MM.1S (cell line): Measurements from ENCODE around the gene SLC38A3.
"Not testable (repeated sequence)": the region's sequence is repeated elsewhere in the genome, so short reads cannot be mapped to it uniquely, and the experiment has no call there.

Experiments
- DNase-seq: peaks from one replicate; pipeline ENCODE4 v3.0.0-alpha.2; 2015
- H2AFZ ChIP-seq: fragments of 300-600 bp; sonication (generic); 2 replicates; pipeline ENCODE4 v1.6.0; 2016; ENCODE audit warnings: antibody characterized with exemption, low read length
- H3F3A ChIP-seq: fragments of 300-600 bp; sonication (generic); 2 replicates; pipeline ENCODE4 v1.6.1; 2016; ENCODE audit warnings: mild to moderate bottlenecking, antibody characterized with exemption, low read length, moderate library complexity, mixed read lengths; ENCODE audit not compliant: insufficient read depth
- H3K27ac ChIP-seq: fragments of 300-600 bp; sonication (generic); 2 replicates; pipeline ENCODE4 v1.5.1; 2016; ENCODE audit warnings: mild to moderate bottlenecking, low read length
- H3K27me3 ChIP-seq: fragments of 300-600 bp; sonication (generic); replicated peaks from 2 replicates; pipeline ENCODE4 v1.6.0; 2016; ENCODE audit warnings: low read length; ENCODE audit not compliant: insufficient read depth
- H3K36me3 ChIP-seq: fragments of 300-600 bp; sonication (generic); replicated peaks from 2 replicates; pipeline ENCODE4 v1.6.1; 2016; ENCODE audit warnings: mild to moderate bottlenecking, low read length, mixed read lengths; ENCODE audit not compliant: insufficient read depth
- H3K4me1 ChIP-seq: fragments of 300-600 bp; sonication (generic); 2 replicates; pipeline ENCODE4 v1.6.1; 2016; ENCODE audit warnings: low read length, mixed read lengths
- H3K4me2 ChIP-seq: fragments of 300-600 bp; sonication (generic); 2 replicates; pipeline ENCODE4 v1.6.0; 2016; ENCODE audit warnings: low read depth, low read length
- H3K4me3 ChIP-seq: fragments of 300-600 bp; sonication (generic); 2 replicates; pipeline ENCODE4 v1.5.1; 2016; ENCODE audit warnings: low read length, mixed read lengths
- H3K79me2 ChIP-seq: fragments of 300-600 bp; sonication (generic); 2 replicates; pipeline ENCODE4 v1.6.1; 2016; ENCODE audit warnings: mixed run types, low read length, mixed read lengths
- H3K9ac ChIP-seq: fragments of 300-600 bp; sonication (generic); 2 replicates; pipeline ENCODE4 v1.6.1; 2016; ENCODE audit warnings: low read length, mixed read lengths
- H3K9me2 ChIP-seq: fragments of 300-600 bp; sonication (generic); replicated peaks from 2 replicates; pipeline ENCODE4 v1.6.1; 2016; ENCODE audit warnings: mild to moderate bottlenecking, low read length, mixed read lengths; ENCODE audit not compliant: insufficient read depth
- H3K9me3 ChIP-seq: fragments of 300-600 bp; sonication (generic); replicated peaks from 2 replicates; pipeline ENCODE4 v1.6.1; 2016; ENCODE audit warnings: mild to moderate bottlenecking, low read length, mixed read lengths; ENCODE audit not compliant: insufficient read depth
- H4K20me1 ChIP-seq: fragments of 300-600 bp; sonication (generic); 2 replicates; pipeline ENCODE4 v1.6.1; 2016; ENCODE audit warnings: mild to moderate bottlenecking, low read length, moderate library complexity, mixed read lengths; ENCODE audit not compliant: insufficient read depth
- EZH2 ChIP-seq: fragments of 300-600 bp; sonication (generic); optimal IDR thresholded peaks from 2 replicates; pipeline ENCODE3; 2017; ENCODE audit warnings: low read depth, mild to moderate bottlenecking, antibody characterized with exemption, low read length, mixed read lengths
- EZH2phosphoT487 ChIP-seq: fragments of 300-600 bp; sonication (generic); IDR thresholded peaks from 2 replicates; pipeline ENCODE4 v1.6.1; 2018; ENCODE audit warnings: antibody characterized with exemption, low read length
- TF ChIP-seq, protein P1 (sequence below): fragments of 300-600 bp; sonication (generic); IDR thresholded peaks from 2 replicates; pipeline ENCODE4 v1.5.1; 2016; ENCODE audit warnings: antibody characterized with exemption, low read length, mixed read lengths

Gene SLC38A3

DNA sequence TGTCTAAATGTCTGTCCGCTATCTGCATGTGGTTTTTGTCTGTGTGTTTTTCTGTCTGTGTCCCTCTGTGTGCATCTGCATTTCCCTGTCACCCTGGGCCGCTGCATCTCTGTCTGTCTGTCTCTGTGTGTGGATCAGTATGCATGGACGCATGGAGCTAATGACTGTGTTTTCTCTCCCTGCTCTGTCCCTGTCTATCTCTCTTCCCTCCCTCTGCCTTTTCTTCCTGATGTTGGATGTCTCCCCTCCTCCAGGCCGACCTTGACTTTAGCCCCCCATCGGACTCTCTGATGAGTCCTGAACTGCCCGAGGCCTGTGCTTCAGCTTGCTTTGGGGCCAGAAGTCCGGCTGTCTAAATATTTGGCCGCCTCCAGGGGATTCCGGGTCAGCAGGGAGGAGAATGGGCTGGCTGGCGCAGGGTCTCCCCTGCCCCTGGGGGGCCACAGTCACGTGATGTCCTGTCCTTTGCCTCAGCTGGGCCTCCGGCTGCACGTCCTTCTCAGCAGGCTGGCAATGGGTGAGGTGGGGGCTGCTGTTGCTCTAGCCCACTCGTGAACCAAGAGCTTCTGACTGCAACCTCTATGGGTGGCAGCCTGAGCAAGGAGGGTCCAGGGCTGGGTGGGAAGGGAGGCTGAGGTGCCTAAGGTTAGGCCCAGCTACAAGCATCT is 3.7 kb downstream of the SLC38A3 start:
- Histone ChIP-seq H3K4me2 (no peak overlapping the region), H3F3A (no peaks in the 10 kb centered on the region), H3K9ac (no peak overlapping the region), H4K20me1 (no peaks in the 10 kb centered on the region; the same call in 1 of the 2 replicates), H2AFZ (no peak overlapping the region), H3K4me1 (no peaks in the 10 kb centered on the region), H3K9me3 (no peaks in the 10 kb centered on the region), H3K27ac (no peak overlapping the region), H3K9me2 (no peaks in the 10 kb centered on the region), H3K4me3 (no peak overlapping the region), H3K79me2 (no peaks in the 10 kb centered on the region), H3K36me3 (no peaks in the 10 kb centered on the region), H3K27me3 (peaks cover 73% of the 10 kb centered on the region)
- TF ChIP-seq, protein P1, sequence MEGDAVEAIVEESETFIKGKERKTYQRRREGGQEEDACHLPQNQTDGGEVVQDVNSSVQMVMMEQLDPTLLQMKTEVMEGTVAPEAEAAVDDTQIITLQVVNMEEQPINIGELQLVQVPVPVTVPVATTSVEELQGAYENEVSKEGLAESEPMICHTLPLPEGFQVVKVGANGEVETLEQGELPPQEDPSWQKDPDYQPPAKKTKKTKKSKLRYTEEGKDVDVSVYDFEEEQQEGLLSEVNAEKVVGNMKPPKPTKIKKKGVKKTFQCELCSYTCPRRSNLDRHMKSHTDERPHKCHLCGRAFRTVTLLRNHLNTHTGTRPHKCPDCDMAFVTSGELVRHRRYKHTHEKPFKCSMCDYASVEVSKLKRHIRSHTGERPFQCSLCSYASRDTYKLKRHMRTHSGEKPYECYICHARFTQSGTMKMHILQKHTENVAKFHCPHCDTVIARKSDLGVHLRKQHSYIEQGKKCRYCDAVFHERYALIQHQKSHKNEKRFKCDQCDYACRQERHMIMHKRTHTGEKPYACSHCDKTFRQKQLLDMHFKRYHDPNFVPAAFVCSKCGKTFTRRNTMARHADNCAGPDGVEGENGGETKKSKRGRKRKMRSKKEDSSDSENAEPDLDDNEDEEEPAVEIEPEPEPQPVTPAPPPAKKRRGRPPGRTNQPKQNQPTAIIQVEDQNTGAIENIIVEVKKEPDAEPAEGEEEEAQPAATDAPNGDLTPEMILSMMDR, result no peak
- TF ChIP-seq EZH2phosphoT487, result no peak
- TF ChIP-seq EZH2, result no peak
- no peak for DNase-seq

DNA sequence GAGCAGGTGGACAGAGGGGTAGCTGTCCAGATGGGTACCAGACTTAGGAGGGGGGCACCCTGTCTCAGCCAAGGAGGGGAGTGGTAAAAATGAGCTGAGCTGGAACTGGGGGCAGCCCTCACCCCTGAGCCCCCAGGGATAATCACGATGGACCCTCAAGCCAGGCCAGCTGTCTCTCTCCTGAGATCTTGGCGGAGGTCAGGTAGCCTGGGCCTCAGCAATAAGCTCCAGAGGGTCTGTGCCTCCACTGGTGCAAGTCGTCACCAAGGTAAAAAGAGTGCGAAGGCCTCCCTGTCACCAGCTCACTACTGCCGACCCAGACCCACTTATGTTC is 5.1 kb downstream of the SLC38A3 start:
- H4K20me1 ChIP-seq, result no peaks in the 10 kb centered on the region; the same call in 1 of the 2 replicates
- H3K27ac ChIP-seq, result no peak overlapping the region
- H3K36me3 ChIP-seq, result no peaks in the 10 kb centered on the region
- no peaks in the 10 kb centered on the region for H3K9me2 ChIP-seq
- no peak overlapping the region for H3K9ac ChIP-seq
- H2AFZ ChIP-seq, result no peak overlapping the region
- peaks cover 74% of the 10 kb centered on the region for H3K27me3 ChIP-seq
- no peaks in the 10 kb centered on the region for H3K4me1 ChIP-seq
- DNase-seq, result no peak
- no peaks in the 10 kb centered on the region for H3K9me3 ChIP-seq
- no peak overlapping the region for H3K4me3 ChIP-seq
- H3K79me2 ChIP-seq, result no peaks in the 10 kb centered on the region
- TF ChIP-seq EZH2phosphoT487 (no peak), EZH2 (no peak)
- TF ChIP-seq, protein P1, result no peak
- H3F3A ChIP-seq, result no peaks in the 10 kb centered on the region
- H3K4me2 ChIP-seq, result no peak overlapping the region

DNA sequence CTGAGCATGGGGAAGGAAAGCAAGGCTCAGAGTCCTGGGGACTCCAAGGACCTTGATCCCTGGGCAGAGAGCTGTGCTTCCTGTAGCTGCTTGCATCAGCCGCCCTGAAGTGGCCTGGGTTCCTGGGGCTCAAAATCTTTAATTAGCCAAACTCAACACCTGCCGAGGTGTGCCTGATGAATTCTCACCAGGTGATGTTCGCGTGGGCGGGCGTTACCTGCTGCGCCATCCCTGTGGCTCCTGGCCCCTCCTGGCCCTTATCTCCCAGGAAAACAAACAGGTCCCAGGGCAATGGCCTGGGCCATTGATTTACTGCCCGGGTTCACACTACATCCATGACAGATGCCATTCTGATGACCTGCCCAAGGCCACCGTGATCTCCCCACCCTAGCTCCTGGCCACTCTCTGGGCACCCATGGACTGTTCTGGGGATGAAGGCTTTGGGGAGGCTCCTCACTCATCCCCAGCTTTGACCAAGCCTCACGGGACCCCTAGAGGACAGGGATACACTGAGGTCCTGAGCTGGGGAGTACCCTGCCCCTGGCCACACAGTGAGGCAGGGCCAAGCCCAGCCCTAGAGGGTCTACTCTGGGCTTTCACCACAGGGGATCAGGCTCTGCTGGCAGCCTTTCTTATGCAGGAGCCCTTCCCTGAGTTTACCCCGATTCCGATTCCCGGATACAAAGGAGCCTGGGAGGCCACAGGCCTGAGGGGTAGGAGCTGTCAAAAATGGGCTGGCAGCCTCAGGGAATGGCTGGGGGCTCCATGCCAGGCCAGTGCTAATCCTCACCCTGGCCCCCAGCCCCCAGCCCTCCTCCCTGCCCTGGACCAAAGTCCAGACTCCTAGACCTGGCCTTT is 5.7 kb downstream of the SLC38A3 start:
- H3K27ac ChIP-seq, result no peak overlapping the region
- no peak overlapping the region for H3K9ac ChIP-seq
- no peaks in the 10 kb centered on the region; the same call in 1 of the 2 replicates for H4K20me1 ChIP-seq
- H3K27me3 ChIP-seq, result peaks cover 72% of the 10 kb centered on the region
- no peak overlapping the region for H3K4me3 ChIP-seq
- H2AFZ ChIP-seq, result no peak overlapping the region
- no peaks in the 10 kb centered on the region for H3K9me3 ChIP-seq
- H3K4me1 ChIP-seq, result no peaks in the 10 kb centered on the region
- H3K79me2 ChIP-seq, result no peaks in the 10 kb centered on the region
- H3K9me2 ChIP-seq, result no peaks in the 10 kb centered on the region
- no peaks in the 10 kb centered on the region for H3F3A ChIP-seq
- H3K4me2 ChIP-seq, result no peak overlapping the region
- TF ChIP-seq EZH2phosphoT487, result no peak
- no peak for TF ChIP-seq EZH2
- TF ChIP-seq, protein P1, result no peak
- no peak for DNase-seq
- no peaks in the 10 kb centered on the region for H3K36me3 ChIP-seq

DNA sequence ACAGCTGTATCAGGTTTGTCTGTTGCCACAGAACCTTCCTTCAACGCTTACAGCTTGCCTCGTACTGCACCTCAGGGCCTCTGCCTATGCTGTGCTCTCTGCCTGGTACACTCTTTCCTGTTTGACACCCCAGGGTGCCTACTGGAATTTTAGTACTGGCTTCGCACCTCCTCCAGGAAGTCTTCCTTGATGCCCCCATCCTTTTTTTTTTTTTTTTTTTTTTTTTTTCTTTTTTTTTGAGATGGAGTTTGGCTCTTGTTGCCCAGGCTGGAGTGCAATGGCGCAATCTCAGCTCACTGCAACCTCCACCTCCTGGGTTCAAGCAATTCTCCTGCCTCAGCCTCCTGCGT is 6.3 kb downstream of the SLC38A3 start:
- not testable (repeated sequence) for H3K9me3 ChIP-seq, H3K9me2 ChIP-seq, H3K27ac ChIP-seq, H2AFZ ChIP-seq, H3K36me3 ChIP-seq, H4K20me1 ChIP-seq, H3K9ac ChIP-seq, H3K4me1 ChIP-seq, H3K79me2 ChIP-seq, H3K4me2 ChIP-seq, H3F3A ChIP-seq, DNase-seq, H3K4me3 ChIP-seq
- H3K27me3 ChIP-seq, result peaks cover 70% of the 10 kb centered on the region
